Umbilical cord (tissue), 2 donors: ENCODE measurements around the gene HCRTR1. TPM values are rescaled to one million over a fixed set of nuclear protein-coding genes. Genes with fewer than 3 reads are reported as not detected.

Experiments used
- DNase-seq: peaks from one replicate; pipeline ENCODE4 v3.0.0-alpha.2; 2015; ENCODE audit warnings: low spot score
- total RNA-seq: library from RNA; depleted of rRNA; stranded (reverse); fragments of >200 nt; gene quantifications from one replicate; pipeline ENCODE4 v1.2.3, GENCODE V29; 2014; ENCODE audit warnings: low replicate concordance; ENCODE audit not compliant: insufficient read depth

Gene HCRTR1
- total RNA-seq, 1 donor from 2014 or later: 6.7 TPM

DNA sequence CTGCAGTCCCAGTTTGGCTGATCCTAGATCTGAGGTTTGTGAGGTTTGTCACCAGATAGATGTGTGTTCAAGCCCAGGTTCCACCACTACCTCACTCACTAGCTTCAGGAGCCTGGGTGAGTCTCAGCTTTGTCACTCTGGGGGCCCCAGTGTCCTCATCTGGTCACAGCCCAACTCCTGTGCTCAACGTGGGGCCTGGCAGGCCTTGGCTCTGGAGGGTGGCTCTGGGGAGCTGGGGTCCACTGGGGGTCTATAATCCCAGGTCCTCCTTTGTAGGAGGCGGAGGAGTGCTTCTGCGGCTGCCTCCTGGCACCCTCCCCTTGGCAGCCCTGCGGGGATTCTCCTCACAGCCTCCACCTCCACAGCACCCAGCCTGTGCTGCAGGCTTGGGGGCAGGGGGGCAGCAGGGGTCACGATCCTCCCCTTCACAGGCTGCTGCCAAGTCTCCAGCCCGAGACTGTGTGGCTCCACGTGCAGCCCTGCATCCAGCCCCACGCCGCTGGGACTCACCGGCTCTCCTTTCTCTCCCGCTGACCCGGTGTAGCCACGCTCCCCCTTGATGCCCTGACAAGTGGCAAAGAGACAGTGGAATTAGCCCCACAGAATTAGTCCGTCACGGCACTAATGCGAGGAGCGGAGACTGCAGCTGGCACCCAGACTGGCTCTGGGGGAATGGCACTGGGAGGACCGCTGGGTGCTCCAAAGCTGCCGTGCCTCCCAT lies 49.7 kb downstream of the HCRTR1 start:
- DNase-seq: no peak

DNA sequence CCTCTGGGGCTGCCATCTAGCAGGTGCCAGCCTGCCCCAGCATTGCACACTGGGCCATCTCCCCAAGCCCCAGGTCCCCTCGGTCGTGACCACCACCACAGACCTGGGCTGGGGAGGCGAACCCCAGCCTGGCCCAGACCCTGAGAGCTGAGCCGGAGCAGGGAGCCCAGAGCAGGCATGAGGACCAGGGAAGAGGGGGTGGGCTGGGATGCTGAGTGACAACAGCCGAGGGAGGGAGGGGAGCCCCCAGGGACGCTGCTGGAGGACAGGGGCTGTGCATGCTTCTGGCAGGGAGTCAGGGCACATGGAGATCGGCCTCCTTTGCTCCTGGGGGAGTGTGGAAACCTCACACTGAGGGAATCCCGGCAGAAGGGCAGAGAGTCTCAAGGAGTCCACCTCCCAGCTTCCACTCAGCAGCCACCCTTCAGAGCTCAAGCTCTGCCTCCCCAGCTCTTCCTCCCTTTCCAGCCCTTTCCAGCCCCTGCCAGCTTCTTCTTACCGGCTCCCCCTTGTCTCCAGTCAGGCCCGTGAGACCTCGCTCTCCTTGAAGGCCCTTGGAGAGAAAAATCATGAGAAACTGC lies 50.9 kb downstream of the HCRTR1 start:
- no peak for DNase-seq

DNA sequence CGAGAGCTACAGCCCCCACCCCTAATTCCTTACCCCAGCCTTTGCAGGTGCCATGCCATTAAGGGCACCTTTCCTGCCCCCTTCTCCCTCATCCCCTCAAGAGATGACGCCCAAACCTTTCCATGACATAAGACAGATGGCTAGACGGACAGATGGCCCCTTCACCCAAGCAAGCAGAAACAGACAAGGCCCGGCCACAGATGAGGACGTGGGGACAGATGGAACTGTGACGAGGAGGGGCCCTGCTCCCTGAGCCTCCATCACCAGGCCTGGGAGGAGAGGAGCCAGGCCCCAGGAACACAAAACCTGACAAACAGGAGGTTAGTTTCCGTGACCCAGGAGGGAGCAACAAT lies 51.9 kb downstream of the HCRTR1 start:
- no peak for DNase-seq

DNA sequence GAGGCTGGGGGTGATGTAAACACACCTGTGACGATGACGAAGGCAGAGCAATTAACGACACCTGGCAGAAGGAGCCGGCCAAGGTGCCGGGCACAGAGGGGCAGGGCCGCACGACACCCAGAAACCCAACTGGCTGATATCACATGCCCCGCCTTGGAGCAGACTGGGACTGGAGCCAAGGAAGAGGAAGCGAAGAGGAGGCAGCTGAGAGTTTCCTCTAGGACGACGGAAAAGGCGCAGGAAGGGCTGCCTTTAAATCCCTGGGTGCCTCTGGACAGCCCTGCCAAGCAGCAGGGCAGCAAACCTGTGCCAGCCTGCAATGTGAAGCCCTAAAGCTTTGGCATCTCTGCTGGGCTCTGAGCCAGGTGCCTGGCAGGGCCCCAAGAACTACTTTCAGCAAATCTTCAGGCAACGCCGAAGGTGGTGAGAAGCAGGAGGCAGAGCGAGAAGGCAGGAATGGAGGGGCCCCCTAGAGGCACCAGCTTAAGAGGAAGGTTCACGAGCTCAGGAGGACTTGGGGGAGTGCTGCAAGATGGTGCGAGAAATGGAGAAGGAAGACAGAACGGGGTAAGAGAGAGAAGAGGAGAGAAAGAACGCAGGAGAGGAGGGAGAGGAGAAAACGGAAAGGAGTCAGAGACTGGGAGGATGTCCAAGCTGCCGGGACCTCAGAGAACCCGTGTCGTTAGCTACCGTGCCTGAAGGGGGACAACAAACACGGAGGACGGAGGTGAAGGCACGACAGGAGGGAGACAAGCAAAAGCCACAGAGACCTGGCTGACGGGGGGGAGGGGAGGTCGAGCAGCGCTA lies 52.5 kb downstream of the HCRTR1 start:
- DNase-seq: peak; percentile 91

DNA sequence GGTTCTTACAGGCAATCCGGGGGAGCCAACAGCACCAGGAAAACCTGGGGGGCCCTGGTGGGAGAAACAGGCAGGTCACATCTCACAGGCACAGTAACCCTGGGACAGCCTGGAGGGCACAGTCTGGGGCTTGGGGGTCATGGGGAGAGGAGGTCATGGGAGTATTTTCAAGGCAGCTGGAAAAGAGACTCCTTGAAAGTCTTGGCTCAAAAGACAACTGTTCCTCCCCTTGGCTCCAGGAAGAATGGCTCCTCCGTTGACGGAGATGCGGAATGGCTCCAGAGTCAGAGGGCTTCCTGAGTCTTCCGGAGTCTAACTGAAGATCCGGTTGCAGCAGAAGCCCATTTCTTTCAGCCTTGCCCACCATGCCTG lies 53.1 kb downstream of the HCRTR1 start:
- DNase-seq: no peak

DNA sequence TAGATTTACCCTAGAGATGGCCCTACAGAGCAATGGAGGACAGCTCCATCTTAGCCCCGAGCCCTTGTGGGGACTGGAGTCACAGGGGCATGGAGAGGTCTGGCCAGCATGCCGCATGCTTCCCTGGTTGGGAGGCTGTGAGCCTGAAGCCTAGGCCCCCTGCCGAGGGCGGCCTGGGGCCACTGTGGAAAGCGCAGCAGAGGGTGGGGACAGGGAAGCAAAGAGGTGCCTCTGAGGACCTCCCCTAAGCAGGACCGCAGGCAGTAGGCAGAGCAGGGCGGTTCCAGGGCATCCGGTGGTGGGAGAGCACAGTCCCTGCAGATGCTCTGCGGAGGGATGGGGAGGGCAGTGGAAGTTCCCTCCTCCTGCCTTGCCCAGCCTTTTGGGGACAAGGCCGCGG lies 53.7 kb downstream of the HCRTR1 start:
- no peak for DNase-seq

DNA sequence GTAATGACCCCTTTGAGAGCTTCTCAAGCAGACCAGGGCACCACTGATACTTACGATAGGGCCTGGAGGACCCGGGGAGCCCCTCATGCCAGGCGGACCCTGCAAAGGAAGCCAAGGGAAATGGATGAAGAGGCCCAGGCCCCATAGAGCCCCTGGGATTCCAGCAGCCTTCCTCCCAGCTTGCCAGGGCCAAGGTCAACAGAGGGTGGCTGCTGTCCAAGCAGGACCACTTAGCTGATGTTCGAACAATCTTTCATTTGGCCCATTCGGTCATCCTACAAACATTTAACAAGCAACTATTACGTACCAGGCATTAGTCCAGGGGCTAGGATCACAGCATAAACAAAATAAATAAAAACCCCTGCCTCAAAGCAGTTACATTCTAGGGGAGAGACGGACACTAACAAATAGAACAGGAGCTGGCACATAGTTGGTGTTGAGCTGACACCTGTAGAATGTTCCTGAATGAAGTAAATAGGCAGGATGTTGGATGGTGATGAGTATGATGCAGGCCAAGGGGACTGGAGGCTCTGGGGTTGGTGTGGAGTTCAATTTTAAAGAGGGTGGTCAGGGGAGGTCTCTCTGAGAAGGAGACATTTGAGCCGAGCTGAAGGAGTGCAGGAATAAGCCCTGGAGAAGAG lies 54.2 kb downstream of the HCRTR1 start:
- no peak for DNase-seq

DNA sequence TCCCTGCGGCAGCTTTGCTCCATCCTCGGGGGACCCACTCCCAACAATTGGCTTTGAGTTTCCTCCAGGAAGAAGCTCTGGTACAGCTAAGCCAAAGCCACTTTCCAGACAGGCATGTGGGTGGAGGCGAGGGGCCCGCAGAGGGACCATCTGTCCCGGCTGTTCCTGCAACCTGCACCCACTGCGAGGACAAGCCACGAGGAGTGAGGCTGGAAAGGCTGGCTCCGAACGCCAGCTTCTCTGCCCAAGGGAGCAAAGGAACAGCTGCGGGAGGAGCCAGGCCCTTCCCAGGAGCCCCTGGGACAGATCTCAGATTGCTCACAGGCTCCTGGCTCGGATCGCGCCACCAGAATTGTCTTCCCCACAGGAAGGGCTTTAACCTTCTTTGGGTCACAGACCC lies 55.5 kb downstream of the HCRTR1 start:
- DNase-seq: peak; percentile 60

DNA sequence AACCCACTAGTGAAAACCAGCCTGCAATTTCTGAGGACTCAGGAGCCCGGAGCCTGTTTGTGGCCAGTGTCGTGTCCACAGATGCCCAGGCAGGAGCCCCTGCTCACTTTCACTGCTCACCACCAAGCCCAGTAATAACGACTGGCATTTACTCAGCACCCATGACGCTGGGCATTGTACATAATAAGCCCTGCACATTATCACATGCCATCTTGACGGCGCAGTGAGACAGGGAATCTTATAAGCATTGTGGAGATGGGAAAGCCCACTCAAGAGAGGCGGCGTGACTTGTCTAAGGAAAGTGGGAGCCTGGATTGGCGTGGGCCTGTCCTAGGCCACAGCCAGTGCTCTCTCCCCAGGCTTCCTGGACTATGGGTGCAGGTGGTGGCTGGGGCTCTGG lies 55.9 kb downstream of the HCRTR1 start:
- no peak for DNase-seq

DNA sequence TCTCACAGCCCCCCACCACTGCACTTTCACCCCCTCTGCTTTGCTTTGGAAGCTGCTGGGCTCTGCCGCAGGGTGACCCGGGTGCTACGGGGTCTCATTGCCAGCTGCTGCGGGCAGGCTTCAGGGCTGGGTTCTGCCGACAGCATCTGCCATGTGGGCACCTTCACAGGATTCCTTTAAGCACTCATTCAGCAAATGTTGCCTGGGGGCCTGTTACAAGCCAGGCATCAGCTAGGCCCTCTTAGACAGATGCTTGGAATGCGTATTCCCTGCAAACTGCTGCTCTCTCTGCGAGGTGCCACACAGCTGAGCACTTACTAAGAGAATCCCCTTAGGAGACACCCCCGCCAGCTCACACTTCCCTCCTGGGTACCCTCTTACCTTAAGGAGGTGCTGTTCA lies 57.1 kb downstream of the HCRTR1 start:
- no peak for DNase-seq

DNA sequence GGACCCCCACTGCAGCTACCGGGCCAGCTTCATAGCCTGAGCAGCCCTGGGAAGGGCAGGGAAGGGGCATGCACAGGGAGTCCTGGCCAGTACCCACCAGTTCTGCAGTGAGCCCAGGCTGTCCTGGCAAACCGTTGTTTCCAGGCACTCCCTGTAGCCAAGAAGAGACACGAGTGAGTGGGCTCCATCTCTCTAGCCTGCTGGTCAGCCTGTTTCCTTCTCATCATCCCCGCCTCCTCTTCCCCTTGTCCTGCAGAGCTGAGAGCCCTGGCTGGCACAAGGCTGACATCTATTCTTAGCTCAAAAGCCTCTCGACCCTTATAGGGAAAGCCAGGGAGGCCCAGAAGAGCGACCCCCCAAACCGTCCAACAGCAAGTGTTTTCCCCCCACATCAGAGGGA lies 57.7 kb downstream of the HCRTR1 start:
- no peak for DNase-seq

DNA sequence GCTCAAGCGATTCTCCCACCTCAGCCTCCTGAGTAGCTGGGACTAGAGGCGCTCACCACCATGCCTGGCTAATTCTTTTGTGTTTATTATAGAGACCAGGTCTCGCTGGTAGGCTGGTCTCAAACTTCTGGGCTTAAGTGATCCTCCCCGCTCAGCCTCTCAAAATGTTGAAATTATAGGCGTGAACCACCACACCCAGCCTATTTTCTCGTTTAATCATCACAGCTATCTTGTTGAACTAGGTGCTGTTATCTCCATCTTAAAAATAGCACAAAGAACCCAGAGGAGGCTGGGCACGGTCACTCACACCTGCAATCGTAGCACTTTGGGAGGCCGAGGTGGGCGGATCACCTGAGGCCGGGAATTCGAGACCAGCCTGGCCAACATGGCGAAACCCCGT lies 58.3 kb downstream of the HCRTR1 start:
- DNase-seq: no peak

Other genes with a start within 250 kb of the HCRTR1 start
- 15.9 TPM for gene FABP3, start 244.6 kb upstream of the HCRTR1 start, total RNA-seq
- 1.7 TPM for gene SERINC2, start 204.5 kb upstream of the HCRTR1 start, total RNA-seq
- 371 TPM for gene TINAGL1, start 41.2 kb upstream of the HCRTR1 start, total RNA-seq
- 57.3 TPM for gene PEF1, start 27.2 kb downstream of the HCRTR1 start, total RNA-seq
- gene COL16A1, start 86.3 kb downstream of the HCRTR1 start, total RNA-seq: 570 TPM
- gene ADGRB2, start 146.7 kb downstream of the HCRTR1 start, total RNA-seq: 13.2 TPM
- gene SPOCD1, start 198.3 kb downstream of the HCRTR1 start, total RNA-seq: 4.1 TPM